WERI-Rb-1 (cell line): ENCODE results near the gene GFPT2.

Experiments
- DNase-seq: peaks from one replicate; pipeline ENCODE4 v3.0.0-alpha.2; 2020
- H3K27ac ChIP-seq: fragments of 250-450 bp; sonication (Bioruptor Pico); 2 replicates; pipeline ENCODE4 v1.5.1; 2020; ENCODE audit warnings: mild to moderate bottlenecking, moderate library complexity
- H3K27me3 ChIP-seq: fragments of 250-450 bp; sonication (Bioruptor Pico); 2 replicates; pipeline ENCODE4 v1.5.1; 2021; ENCODE audit warnings: mild to moderate bottlenecking, low read depth, moderate library complexity; ENCODE audit not compliant: insufficient read depth, severe bottlenecking
- H3K36me3 ChIP-seq: fragments of 250-450 bp; sonication (Bioruptor Pico); 2 replicates; pipeline ENCODE4 v1.5.1; 2020; ENCODE audit warnings: mild to moderate bottlenecking, moderate library complexity
- H3K4me3 ChIP-seq: 2 replicates; pipeline ENCODE4 v1.5.1; 2011; ENCODE audit warnings: low read depth, mild to moderate bottlenecking, control low read depth, low read length
- H3K9me3 ChIP-seq: fragments of 250-450 bp; sonication (Bioruptor Pico); 2 replicates; pipeline ENCODE4 v1.5.1; 2021; ENCODE audit warnings: mild to moderate bottlenecking, moderate library complexity; ENCODE audit not compliant: severe bottlenecking
- TF ChIP-seq, protein P1 (sequence below): IDR thresholded peaks from 2 replicates; pipeline ENCODE4 v1.5.1; 2011; ENCODE audit warnings: low read depth, mild to moderate bottlenecking, control low read depth, inconsistent platforms, low read length

The GFPT2 gene

DNA sequence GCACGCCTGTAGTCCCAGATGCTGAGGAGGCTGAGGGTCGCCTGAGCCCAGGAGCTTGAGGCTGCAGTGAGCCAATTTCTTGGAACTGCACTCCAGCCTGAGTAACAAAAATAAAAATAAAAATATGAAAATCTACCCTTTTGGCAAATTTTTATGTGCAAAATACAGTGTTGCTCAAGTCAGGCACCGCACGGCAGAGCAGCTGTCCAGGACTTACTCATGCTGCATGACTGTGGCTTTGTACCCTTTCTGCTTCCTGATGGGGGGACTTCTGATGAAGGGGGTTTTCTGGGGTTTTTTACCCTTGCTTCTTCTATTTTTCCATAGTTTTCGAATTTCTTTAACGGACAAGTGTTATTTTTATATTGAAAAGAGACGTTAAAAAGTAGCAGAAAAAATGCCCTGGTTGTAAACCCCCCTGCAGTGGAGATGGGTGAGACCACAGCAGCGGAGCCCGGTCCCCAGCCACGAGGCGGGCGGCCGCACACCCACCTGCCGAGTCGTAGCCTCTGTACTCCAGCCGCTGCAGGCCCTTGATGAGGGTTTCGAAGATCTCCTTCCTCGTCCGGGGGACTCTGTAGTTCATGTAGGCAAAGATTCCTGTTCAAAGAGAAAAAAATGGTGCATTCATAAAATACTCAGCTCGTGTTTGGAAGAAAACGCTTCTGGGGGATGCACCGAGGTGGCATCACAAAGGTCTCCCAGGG lies 15.0 kb downstream of the GFPT2 start:
- H3K9me3 ChIP-seq = no peaks in the 10 kb centered on the region
- H3K27ac ChIP-seq = no peak overlapping the region
- H3K27me3 ChIP-seq = no peaks in the 10 kb centered on the region
- no peak overlapping the region for H3K4me3 ChIP-seq
- TF ChIP-seq, protein P1, sequence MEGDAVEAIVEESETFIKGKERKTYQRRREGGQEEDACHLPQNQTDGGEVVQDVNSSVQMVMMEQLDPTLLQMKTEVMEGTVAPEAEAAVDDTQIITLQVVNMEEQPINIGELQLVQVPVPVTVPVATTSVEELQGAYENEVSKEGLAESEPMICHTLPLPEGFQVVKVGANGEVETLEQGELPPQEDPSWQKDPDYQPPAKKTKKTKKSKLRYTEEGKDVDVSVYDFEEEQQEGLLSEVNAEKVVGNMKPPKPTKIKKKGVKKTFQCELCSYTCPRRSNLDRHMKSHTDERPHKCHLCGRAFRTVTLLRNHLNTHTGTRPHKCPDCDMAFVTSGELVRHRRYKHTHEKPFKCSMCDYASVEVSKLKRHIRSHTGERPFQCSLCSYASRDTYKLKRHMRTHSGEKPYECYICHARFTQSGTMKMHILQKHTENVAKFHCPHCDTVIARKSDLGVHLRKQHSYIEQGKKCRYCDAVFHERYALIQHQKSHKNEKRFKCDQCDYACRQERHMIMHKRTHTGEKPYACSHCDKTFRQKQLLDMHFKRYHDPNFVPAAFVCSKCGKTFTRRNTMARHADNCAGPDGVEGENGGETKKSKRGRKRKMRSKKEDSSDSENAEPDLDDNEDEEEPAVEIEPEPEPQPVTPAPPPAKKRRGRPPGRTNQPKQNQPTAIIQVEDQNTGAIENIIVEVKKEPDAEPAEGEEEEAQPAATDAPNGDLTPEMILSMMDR = no peak
- DNase-seq = no peak
- H3K36me3 ChIP-seq = no peaks in the 10 kb centered on the region

DNA sequence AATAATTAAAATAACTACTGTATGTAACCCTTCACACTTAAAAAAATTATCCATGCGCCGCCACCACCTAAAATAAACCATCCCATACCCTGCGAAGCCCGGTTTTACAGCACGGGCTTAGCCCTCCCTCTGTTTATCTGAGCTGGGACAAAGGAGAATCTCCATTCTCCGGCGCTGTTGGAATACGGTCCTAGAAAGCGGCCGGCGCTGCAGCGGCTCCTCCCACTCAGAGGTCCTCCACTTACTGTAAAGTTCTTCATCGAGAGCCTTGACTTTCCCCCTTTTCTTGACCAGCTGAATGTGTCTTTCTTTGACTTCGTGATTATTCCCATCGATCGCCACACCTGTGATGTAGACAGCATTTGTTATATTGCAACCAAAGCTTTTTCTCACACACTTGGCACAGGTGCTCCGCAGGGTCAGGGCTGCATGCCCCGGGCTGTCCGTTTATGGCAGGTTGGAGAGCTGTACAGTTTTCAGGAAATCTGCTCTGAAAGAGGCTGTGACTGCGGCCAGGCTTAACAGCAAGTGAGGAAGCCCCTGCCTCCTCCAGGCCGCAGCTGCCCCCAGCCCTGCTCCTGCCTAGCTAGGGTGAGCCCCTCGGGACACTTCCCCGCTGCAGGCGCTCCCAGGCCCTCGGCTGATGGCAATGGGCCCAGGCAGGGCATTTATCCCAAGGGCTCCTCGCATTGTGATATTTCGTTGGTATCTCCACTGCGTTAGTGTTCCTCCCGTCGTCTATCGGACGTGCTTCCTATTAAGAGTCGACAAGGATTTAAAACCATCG lies 16.7 kb downstream of the GFPT2 start:
- Histone ChIP-seq H3K27me3 (no peaks in the 10 kb centered on the region), H3K36me3 (no peaks in the 10 kb centered on the region), H3K27ac (no peak overlapping the region)

DNA sequence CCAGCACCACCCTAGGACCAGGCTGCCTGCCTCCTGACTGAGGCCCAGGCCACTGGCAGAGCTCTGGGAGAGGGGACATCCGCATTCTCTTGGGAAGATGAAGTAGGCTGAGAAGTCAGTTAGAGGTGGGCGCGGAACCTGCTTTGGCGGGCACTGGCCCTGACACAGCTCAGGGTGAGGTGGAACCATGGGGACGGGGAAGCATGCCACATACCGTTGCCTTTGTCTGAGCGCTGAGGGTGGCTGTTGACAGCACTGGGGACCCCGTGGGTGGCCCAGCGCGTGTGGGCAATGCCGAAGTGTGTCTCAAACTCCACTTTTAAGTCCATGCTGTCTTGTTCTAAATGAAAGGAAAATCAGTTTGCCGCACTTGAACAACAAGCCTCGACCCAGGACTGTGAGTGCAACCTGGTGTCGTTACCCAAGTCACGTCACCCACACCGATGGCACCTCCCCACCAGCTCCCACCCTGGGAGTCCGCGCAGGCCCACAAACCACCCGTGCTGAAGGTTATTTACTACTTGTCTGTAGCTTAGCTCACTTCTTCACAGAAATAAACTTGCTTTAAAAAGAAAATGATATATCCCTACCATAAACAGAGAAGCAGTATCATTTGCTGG lies 17.4 kb downstream of the GFPT2 start:
- no peaks in the 10 kb centered on the region for H3K9me3 ChIP-seq
- H3K27ac ChIP-seq = no peak overlapping the region
- TF ChIP-seq, protein P1 = no peak
- H3K27me3 ChIP-seq = no peaks in the 10 kb centered on the region
- H3K4me3 ChIP-seq = no peak overlapping the region
- no peaks in the 10 kb centered on the region for H3K36me3 ChIP-seq
- DNase-seq = no peak

More for the DNA sequence above, 16.7 kb downstream of the GFPT2 start:
- TF ChIP-seq, protein P1 = no peak
- Histone ChIP-seq H3K4me3 (no peak overlapping the region), H3K9me3 (no peaks in the 10 kb centered on the region)
- DNase-seq = no peak

DNA sequence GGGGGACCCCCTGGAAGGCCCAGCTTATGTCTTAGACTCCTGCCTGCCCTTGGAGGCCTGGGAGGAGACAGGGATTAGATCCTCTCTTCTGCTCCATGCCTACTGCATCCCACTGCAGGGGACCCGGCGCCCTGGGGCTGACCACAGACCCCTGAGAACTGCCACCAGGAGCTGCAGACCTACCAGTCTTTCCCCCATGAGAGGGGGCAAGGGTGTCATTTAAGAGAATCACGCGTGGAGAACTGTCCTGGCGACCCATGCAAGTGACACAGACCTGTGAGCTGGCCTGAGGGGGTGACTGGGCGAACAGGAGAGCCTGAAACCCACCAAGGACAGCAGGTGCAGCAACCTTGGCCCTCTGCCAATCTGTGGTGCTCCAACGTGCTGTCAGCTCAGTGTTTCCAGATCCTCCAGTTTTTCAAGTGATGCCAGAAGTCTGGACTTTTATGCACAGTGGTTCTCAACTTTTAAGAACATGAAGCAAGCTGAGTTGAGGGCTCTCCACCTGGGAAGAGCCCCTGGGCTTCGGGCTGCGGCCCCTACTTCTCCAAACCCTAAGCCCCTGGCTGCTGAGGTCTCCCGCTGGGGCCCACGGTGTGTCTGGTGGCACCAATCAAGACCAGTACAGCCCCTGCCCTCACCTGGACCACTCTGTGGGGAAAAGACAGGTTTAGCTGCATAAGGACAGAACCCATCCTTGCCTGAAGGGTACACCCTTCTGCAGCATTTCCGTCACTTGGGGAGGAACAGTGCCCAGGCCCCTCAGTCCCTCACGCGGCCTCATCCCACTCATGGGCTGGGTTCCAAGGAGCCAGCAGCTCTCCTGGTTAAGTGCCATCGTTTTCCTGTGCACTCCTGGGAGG lies 18.2 kb downstream of the GFPT2 start:
- Histone ChIP-seq H3K36me3 (no peaks in the 10 kb centered on the region), H3K27me3 (no peaks in the 10 kb centered on the region), H3K4me3 (no peak overlapping the region), H3K27ac (no peak overlapping the region), H3K9me3 (no peaks in the 10 kb centered on the region)
- TF ChIP-seq, protein P1 = no peak
- DNase-seq = no peak

DNA sequence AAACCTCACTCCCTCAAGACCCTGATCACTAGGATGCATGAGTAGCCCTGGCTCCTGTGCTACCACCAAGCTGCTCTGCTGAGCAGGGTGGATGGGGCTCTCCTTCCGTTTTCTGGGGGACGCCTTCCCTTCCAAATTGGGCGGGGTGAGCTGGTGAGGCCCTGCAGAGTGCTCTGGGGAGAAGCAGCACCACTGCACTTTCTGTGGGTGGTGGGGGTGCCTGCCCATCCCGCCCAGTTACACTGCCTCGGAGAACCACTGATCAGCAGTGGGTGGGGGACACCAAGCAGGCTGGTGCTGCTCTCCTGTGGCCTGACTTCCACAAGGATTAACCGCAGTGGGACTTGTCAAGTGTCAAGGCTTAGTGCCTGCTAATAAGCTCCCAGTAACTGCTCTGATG lies 19.0 kb downstream of the GFPT2 start:
- TF ChIP-seq, protein P1 = no peak
- no peaks in the 10 kb centered on the region for H3K36me3 ChIP-seq

More for the DNA sequence above, 19.0 kb downstream of the GFPT2 start:
- DNase-seq = peak; percentile 30
- H3K27ac ChIP-seq = no peak overlapping the region
- no peaks in the 10 kb centered on the region for H3K9me3 ChIP-seq
- no peaks in the 10 kb centered on the region for H3K27me3 ChIP-seq
- no peak overlapping the region for H3K4me3 ChIP-seq
